Measurements from ENCODE around the gene PIWIL4.
A peak's percentile ranks its signal among the peaks of the same experiment; 100 is the strongest.

The PIWIL4 gene

GRCh38 chr11:94588366-94588942 is 21.3 kb downstream of the PIWIL4 start:
- H3K27me3 Mint-ChIP-seq (ENCODE audit: low read depth) = no peaks in the 10 kb centered on the region
- peak overlapping the region in 1 of 3 experiments; percentile 73 for H3K27ac Mint-ChIP-seq
- H3K36me3 Mint-ChIP-seq (ENCODE audit: low read depth) = no peaks in the 10 kb centered on the region
- TF ChIP-seq CTCF (IDR thresholded peaks at IDR 0.05; ENCODE audit: unreplicated experiment in 3 of 3) = no peak
- H3K4me1 Mint-ChIP-seq = no peaks in the 10 kb centered on the region
- H3K4me3 Mint-ChIP-seq = no peak overlapping the region
- no peaks in the 10 kb centered on the region for H3K9me3 Mint-ChIP-seq

GRCh38 chr11:94590352-94591041 is 23.3 kb downstream of the PIWIL4 start:
- Mint-ChIP-seq H3K4me1 (no peaks in the 10 kb centered on the region), H3K4me3 (no peak overlapping the region), H3K36me3 (ENCODE audit: low read depth) (no peaks in the 10 kb centered on the region), H3K27ac (no peak overlapping the region), H3K9me3 (no peaks in the 10 kb centered on the region), H3K27me3 (ENCODE audit: low read depth) (no peaks in the 10 kb centered on the region)
- TF ChIP-seq CTCF (IDR thresholded peaks at IDR 0.05; ENCODE audit: unreplicated experiment in 3 of 3) = no peak

- no peak overlapping the region for H3K27ac Mint-ChIP-seq
Measured at GRCh38 chr11:94593030-94593429, 25.9 kb downstream of the PIWIL4 start.

GRCh38 chr11:94595076-94595475 is 27.9 kb downstream of the PIWIL4 start:
- no peak for TF ChIP-seq CTCF (IDR thresholded peaks at IDR 0.05; ENCODE audit: unreplicated experiment in 3 of 3)
- Mint-ChIP-seq H3K27ac (peak overlapping the region in 1 of 3 experiments; percentile 49), H3K9me3 (no peaks in the 10 kb centered on the region), H3K4me3 (no peak overlapping the region), H3K36me3 (ENCODE audit: low read depth) (peaks cover 5% of the 10 kb centered on the region), H3K4me1 (no peaks in the 10 kb centered on the region), H3K27me3 (ENCODE audit: low read depth) (no peaks in the 10 kb centered on the region)

More at GRCh38 chr11:94593030-94593429, 25.9 kb downstream of the PIWIL4 start:
- H3K27me3 Mint-ChIP-seq (ENCODE audit: low read depth) = no peaks in the 10 kb centered on the region
- no peaks in the 10 kb centered on the region for H3K4me1 Mint-ChIP-seq
- H3K9me3 Mint-ChIP-seq = no peaks in the 10 kb centered on the region
- no peak for TF ChIP-seq CTCF (IDR thresholded peaks at IDR 0.05; ENCODE audit: unreplicated experiment in 3 of 3)
- H3K4me3 Mint-ChIP-seq = no peak overlapping the region
- H3K36me3 Mint-ChIP-seq (ENCODE audit: low read depth) = no peaks in the 10 kb centered on the region

- H3K27me3 Mint-ChIP-seq (ENCODE audit: low read depth) = no peaks in the 10 kb centered on the region
Measured at GRCh38 chr11:94597896-94598295, 30.7 kb downstream of the PIWIL4 start.

More at GRCh38 chr11:94597896-94598295, 30.7 kb downstream of the PIWIL4 start:
- Mint-ChIP-seq H3K36me3 (ENCODE audit: low read depth) (peaks cover 5% of the 10 kb centered on the region), H3K27ac (no peak overlapping the region), H3K9me3 (no peaks in the 10 kb centered on the region), H3K4me3 (no peak overlapping the region), H3K4me1 (peaks cover 6% of the 10 kb centered on the region)
- TF ChIP-seq CTCF (IDR thresholded peaks at IDR 0.05; ENCODE audit: unreplicated experiment in 3 of 3) = peak in 1 of 3 experiments; percentile 31
